Adipocyte (in vitro differentiated cells): ENCODE results near the gene RAD50.
A peak's percentile ranks its signal among the peaks of the same experiment; 100 is the strongest.

Experiments used
- DNase-seq: peaks from one replicate; pipeline ENCODE4 v3.0.0-alpha.2; 2015; ENCODE audit warnings: low read depth
- H3K27me3 ChIP-seq: replicated peaks from 2 replicates; pipeline ENCODE4 v1.7.0; 2013; ENCODE audit warnings: mild to moderate bottlenecking, low read length, moderate library complexity; ENCODE audit not compliant: control insufficient read depth, insufficient read depth
- H3K36me3 ChIP-seq: 2 replicates; pipeline ENCODE4 v1.7.0; 2013; ENCODE audit warnings: low read length, mild to moderate bottlenecking, moderate library complexity; ENCODE audit not compliant: control insufficient read depth, insufficient read depth, severe bottlenecking
- H3K4me1 ChIP-seq: 2 replicates; pipeline ENCODE4 v1.7.0; 2013; ENCODE audit warnings: mild to moderate bottlenecking, low read length, moderate library complexity; ENCODE audit not compliant: control insufficient read depth, insufficient read depth
- H3K4me3 ChIP-seq: 2 replicates; pipeline ENCODE4 v1.7.0; 2013; ENCODE audit warnings: mild to moderate bottlenecking, low read length, moderate library complexity
- H3K9ac ChIP-seq: 2 replicates; pipeline ENCODE4 v1.7.0; 2013; ENCODE audit warnings: mild to moderate bottlenecking, low read length, moderate library complexity
- H3K9me3 ChIP-seq: 2 replicates; pipeline ENCODE4 v1.7.0; 2013; ENCODE audit warnings: mild to moderate bottlenecking, low read length, moderate library complexity; ENCODE audit not compliant: control insufficient read depth

The RAD50 gene

GRCh38 chr5:132671000-132671399 lies 114.2 kb downstream of the RAD50 start:
- Histone ChIP-seq H3K9ac (no peak overlapping the region), H3K9me3 (no peaks in the 10 kb centered on the region), H3K4me3 (no peak overlapping the region), H3K4me1 (peaks cover 21% of the 10 kb centered on the region), H3K36me3 (no peaks in the 10 kb centered on the region), H3K27me3 (peaks cover 9% of the 10 kb centered on the region)
- DNase-seq, result no peak

- Histone ChIP-seq H3K9me3 (no peaks in the 10 kb centered on the region), H3K4me1 (peaks cover 33% of the 10 kb centered on the region), H3K9ac (no peak overlapping the region), H3K36me3 (no peaks in the 10 kb centered on the region), H3K4me3 (no peak overlapping the region), H3K27me3 (no peaks in the 10 kb centered on the region)
- no peak for DNase-seq
These were observed 116.7 kb downstream of the RAD50 start for GRCh38 chr5:132673488-132673887.

- Histone ChIP-seq H3K27me3 (peaks cover 3% of the 10 kb centered on the region), H3K36me3 (no peaks in the 10 kb centered on the region), H3K4me1 (peaks cover 29% of the 10 kb centered on the region), H3K4me3 (peak within 1 kb of the TSS; percentile 72), H3K9me3 (no peaks in the 10 kb centered on the region), H3K9ac (peak within 1 kb of the TSS; percentile 57)
- no peak for DNase-seq
These were observed 117.3 kb downstream of the RAD50 start, which contains the start of gene IL4 for GRCh38 chr5:132673939-132674630. Gene IL4 (plus strand): TSS chr5:132673989. CDS start chr5:132674051, 62 bp downstream.

- peaks cover 29% of the 10 kb centered on the region for H3K4me1 ChIP-seq
- H3K9me3 ChIP-seq, result no peaks in the 10 kb centered on the region
- peak overlapping the region; percentile 72 for H3K4me3 ChIP-seq
- no peaks in the 10 kb centered on the region for H3K36me3 ChIP-seq
- H3K9ac ChIP-seq, result peak overlapping the region; percentile 54
- peaks cover 5% of the 10 kb centered on the region for H3K27me3 ChIP-seq
- DNase-seq, result peak; percentile 96
These were observed 118.1 kb downstream of the RAD50 start for GRCh38 chr5:132674671-132675506.

GRCh38 chr5:132675936-132676689 lies 119.3 kb downstream of the RAD50 start:
- no peak for DNase-seq
- Histone ChIP-seq H3K9ac (no peak overlapping the region), H3K36me3 (no peaks in the 10 kb centered on the region), H3K4me3 (no peak overlapping the region), H3K9me3 (no peaks in the 10 kb centered on the region), H3K4me1 (peaks cover 29% of the 10 kb centered on the region), H3K27me3 (peaks cover 5% of the 10 kb centered on the region)

GRCh38 chr5:132677191-132677590 lies 120.4 kb downstream of the RAD50 start:
- no peak overlapping the region for H3K9ac ChIP-seq
- DNase-seq, result peak; percentile 91
- H3K4me1 ChIP-seq, result peaks cover 29% of the 10 kb centered on the region
- peaks cover 5% of the 10 kb centered on the region for H3K27me3 ChIP-seq
- no peaks in the 10 kb centered on the region for H3K36me3 ChIP-seq
- no peaks in the 10 kb centered on the region for H3K9me3 ChIP-seq
- H3K4me3 ChIP-seq, result no peak overlapping the region

GRCh38 chr5:132677682-132678400 lies 121.1 kb downstream of the RAD50 start:
- peaks cover 29% of the 10 kb centered on the region for H3K4me1 ChIP-seq
- no peak for DNase-seq
- H3K27me3 ChIP-seq, result peaks cover 5% of the 10 kb centered on the region
- no peak overlapping the region for H3K9ac ChIP-seq
- no peak overlapping the region for H3K4me3 ChIP-seq
- H3K9me3 ChIP-seq, result no peaks in the 10 kb centered on the region
- no peaks in the 10 kb centered on the region for H3K36me3 ChIP-seq

- Histone ChIP-seq H3K4me3 (no peak overlapping the region), H3K9me3 (no peaks in the 10 kb centered on the region), H3K36me3 (no peaks in the 10 kb centered on the region), H3K4me1 (peaks cover 29% of the 10 kb centered on the region), H3K9ac (no peak overlapping the region), H3K27me3 (peaks cover 5% of the 10 kb centered on the region)
- DNase-seq, result no peak
These were observed 122.0 kb downstream of the RAD50 start for GRCh38 chr5:132678735-132679134.

GRCh38 chr5:132679166-132679565 lies 122.4 kb downstream of the RAD50 start:
- Histone ChIP-seq H3K36me3 (no peaks in the 10 kb centered on the region), H3K9me3 (no peaks in the 10 kb centered on the region), H3K4me1 (peaks cover 26% of the 10 kb centered on the region), H3K9ac (no peak overlapping the region), H3K4me3 (no peak overlapping the region), H3K27me3 (peaks cover 5% of the 10 kb centered on the region)
- DNase-seq, result no peak

GRCh38 chr5:132679717-132680380 lies 123.1 kb downstream of the RAD50 start:
- no peak overlapping the region for H3K9ac ChIP-seq
- peaks cover 5% of the 10 kb centered on the region for H3K27me3 ChIP-seq
- no peak for DNase-seq
- H3K4me3 ChIP-seq, result no peak overlapping the region
- H3K4me1 ChIP-seq, result peaks cover 19% of the 10 kb centered on the region
- H3K36me3 ChIP-seq, result no peaks in the 10 kb centered on the region
- H3K9me3 ChIP-seq, result no peaks in the 10 kb centered on the region
